ENCODE measurements around the gene CWC22. TPM values are rescaled to one million over a fixed set of nuclear protein-coding genes. Genes with fewer than 3 reads are reported as not detected.

Gene CWC22
- total and polyA plus RNA-seq, 7 donors = 7.2 to 29.9 (median 20.5) TPM

GRCh38 chr2:180000434-180000833 is 6.7 kb downstream of the CWC22 start:
- no peak for TF ChIP-seq CTCF (IDR thresholded peaks at IDR 0.05)
- TF ChIP-seq EP300 (IDR thresholded peaks at IDR 0.05) = no peak
- TF ChIP-seq POLR2A (IDR thresholded peaks at IDR 0.05) = no peak
- TF ChIP-seq POLR2AphosphoS5 (IDR thresholded peaks at IDR 0.05) = no peak
- intact Hi-C loops (cut with DNase I) = no loop called here
- H3K9me3 ChIP-seq = no peaks in the 10 kb centered on the region
- H3K4me3 ChIP-seq = no peak overlapping the region
- no peaks in the 10 kb centered on the region for H3K27me3 ChIP-seq
- peaks cover 0 to 22% (median 9%) of the 10 kb centered on the region in 4 donors for H3K4me1 ChIP-seq
- no peaks in the 10 kb centered on the region for H3K36me3 ChIP-seq
- H3K27ac ChIP-seq = no peak overlapping the region
- DNase-seq = no peak

- Histone ChIP-seq H3K4me1 (peaks cover 0 to 13% (median 3%) of the 10 kb centered on the region in 4 donors), H3K9me3 (no peaks in the 10 kb centered on the region), H3K27me3 (no peaks in the 10 kb centered on the region), H3K27ac (no peak overlapping the region), H3K4me3 (no peak overlapping the region), H3K36me3 (no peaks in the 10 kb centered on the region)
- TF ChIP-seq EP300 (IDR thresholded peaks at IDR 0.05) = no peak
- no peak for TF ChIP-seq CTCF (IDR thresholded peaks at IDR 0.05)
- no peak for TF ChIP-seq POLR2AphosphoS5 (IDR thresholded peaks at IDR 0.05)
- TF ChIP-seq POLR2A (IDR thresholded peaks at IDR 0.05) = no peak
- no peak for DNase-seq
- WGBS, 2 donors = 96% methylated on average over 4 of the region's 4 CpGs
- intact Hi-C loops (cut with DNase I) = no loop called here
Measured at GRCh38 chr2:179999000-179999399, 8.1 kb downstream of the CWC22 start.

GRCh38 chr2:179995741-179996515 is 11.2 kb downstream of the CWC22 start:
- H3K4me3 ChIP-seq = no peak overlapping the region
- WGBS, 2 donors = 93 to 97% methylated on average over 4 of the region's 4 CpGs
- no peaks in the 10 kb centered on the region for H3K27me3 ChIP-seq
- no peak for TF ChIP-seq POLR2AphosphoS5 (IDR thresholded peaks at IDR 0.05)
- TF ChIP-seq EP300 (IDR thresholded peaks at IDR 0.05) = no peak
- TF ChIP-seq POLR2A (IDR thresholded peaks at IDR 0.05) = no peak
- no peak for TF ChIP-seq CTCF (IDR thresholded peaks at IDR 0.05)
- no peaks in the 10 kb centered on the region for H3K9me3 ChIP-seq
- H3K36me3 ChIP-seq = peaks cover 0 to 23% (median 3%) of the 10 kb centered on the region in 4 donors
- peaks cover 0 to 13% (median 0%) of the 10 kb centered on the region in 4 donors for H3K4me1 ChIP-seq
- H3K27ac ChIP-seq = no peak overlapping the region
- intact Hi-C loops (cut with DNase I) = no loop called here
- DNase-seq = no peak

- TF ChIP-seq EP300 (IDR thresholded peaks at IDR 0.05) (no peak), CTCF (IDR thresholded peaks at IDR 0.05) (no peak), POLR2A (IDR thresholded peaks at IDR 0.05) (no peak), POLR2AphosphoS5 (IDR thresholded peaks at IDR 0.05) (no peak)
- no peak for DNase-seq
- Histone ChIP-seq H3K27me3 (no peaks in the 10 kb centered on the region), H3K36me3 (peaks cover 0 to 43% (median 7%) of the 10 kb centered on the region in 4 donors), H3K27ac (no peak overlapping the region), H3K4me1 (no peaks in the 10 kb centered on the region), H3K9me3 (no peaks in the 10 kb centered on the region), H3K4me3 (no peak overlapping the region)
- WGBS, 2 donors = 86 to 95% methylated on average over 4 of the region's 4 CpGs
- intact Hi-C loops (cut with DNase I) = no loop called here
Measured at GRCh38 chr2:179991344-179991743, 15.8 kb downstream of the CWC22 start.
